Spleen (tissue), 7 donors: ENCODE data around the gene LTBP1.

ENCODE experiments used
- CTCF ChIP-seq, 11 experiments: fragments of 200-600 bp in 7 of 11; fragments of 450-650 bp in 4 of 11; sonication (generic) in 4 of 11; IDR thresholded peaks in 8 of 11; conservative IDR thresholded peaks in 3 of 11; 1 replicate in 7 of 11; 2 replicates in 4 of 11; pipeline versions ENCODE4 v1.4.0 to v1.8.0; 2016 to 2021; ENCODE audit warnings: antibody characterized with exemption in 11 of 11, inconsistent platforms in 4 of 11, mild to moderate bottlenecking in 1 of 11
- POLR2A ChIP-seq, 3 donors: fragments of 450-650 bp; IDR thresholded peaks; one replicate each; pipeline ENCODE4 v1.5.1; 2017; ENCODE audit warnings: antibody characterized with exemption in 3 of 3, mild to moderate bottlenecking in 1 of 3
- donor health status: DM: no; HTN: no; CAD: no; lungs with moderate emphysema.
- donor health status: DM: no; HTN: no; CAD: no.
- donor health status: DM: no; HTN: no; CAD: no.

GRCh38 chr2:32954206-32954605 lies 7.5 kb downstream of the LTBP1 start:
- TF ChIP-seq CTCF (IDR thresholded peaks at IDR 0.05 in 8 of 11, conservative IDR thresholded peaks at IDR 0.05 in 3 of 11) = no peak
- TF ChIP-seq POLR2A (IDR thresholded peaks at IDR 0.05) = no peak
